Fibroblast of the aortic adventitia (primary cell): ENCODE measurements around the gene MGAT4C. TPM values are rescaled to one million over a fixed set of nuclear protein-coding genes. Genes with fewer than 3 reads are reported as not detected.

Experiments
- DNase-seq: peaks from one replicate; pipeline ENCODE4 v3.0.0-alpha.2; 2010; ENCODE audit warnings: low read depth
- H3K4me3 ChIP-seq: 2 replicates; pipeline ENCODE4 v1.5.1; 2011; ENCODE audit warnings: low read depth, mild to moderate bottlenecking, control low read depth, low read length, moderate library complexity
- total RNA-seq: library from RNA; depleted of rRNA; stranded (reverse); fragments of >200 nt; gene quantifications from 2 replicates; pipeline ENCODE4 v1.2.3, GENCODE V29; 2012; ENCODE audit warnings: low replicate concordance
- TF ChIP-seq, protein P1 (sequence below): IDR thresholded peaks from 2 replicates; pipeline ENCODE4 v1.5.1; 2011; ENCODE audit warnings: mild to moderate bottlenecking, low read length, control low read depth, inconsistent platforms; ENCODE audit not compliant: insufficient read depth

Gene MGAT4C
- total RNA-seq, 1 donor: 0.09 TPM

DNA sequence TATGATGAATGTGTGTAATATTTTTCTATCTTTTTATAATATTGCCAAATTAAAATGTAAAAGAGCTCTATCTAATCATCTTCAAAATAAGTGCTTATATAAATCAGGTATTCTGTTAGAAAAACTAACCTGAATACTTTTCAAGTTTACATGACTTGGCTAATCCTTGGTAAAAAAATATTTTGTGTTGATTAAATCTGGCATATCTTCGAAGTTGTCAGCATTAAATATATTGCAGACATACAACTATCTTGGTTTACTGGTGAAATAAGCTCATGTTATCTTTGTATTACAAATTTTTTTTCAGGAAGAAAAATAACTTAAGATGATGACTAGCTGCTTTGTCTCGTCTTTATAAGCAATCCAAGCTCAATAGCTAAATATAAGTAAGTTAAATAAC lies 39.6 kb downstream of the MGAT4C start:
- peak; percentile 69 for DNase-seq
- H3K4me3 ChIP-seq: no peak overlapping the region
- TF ChIP-seq, protein P1, sequence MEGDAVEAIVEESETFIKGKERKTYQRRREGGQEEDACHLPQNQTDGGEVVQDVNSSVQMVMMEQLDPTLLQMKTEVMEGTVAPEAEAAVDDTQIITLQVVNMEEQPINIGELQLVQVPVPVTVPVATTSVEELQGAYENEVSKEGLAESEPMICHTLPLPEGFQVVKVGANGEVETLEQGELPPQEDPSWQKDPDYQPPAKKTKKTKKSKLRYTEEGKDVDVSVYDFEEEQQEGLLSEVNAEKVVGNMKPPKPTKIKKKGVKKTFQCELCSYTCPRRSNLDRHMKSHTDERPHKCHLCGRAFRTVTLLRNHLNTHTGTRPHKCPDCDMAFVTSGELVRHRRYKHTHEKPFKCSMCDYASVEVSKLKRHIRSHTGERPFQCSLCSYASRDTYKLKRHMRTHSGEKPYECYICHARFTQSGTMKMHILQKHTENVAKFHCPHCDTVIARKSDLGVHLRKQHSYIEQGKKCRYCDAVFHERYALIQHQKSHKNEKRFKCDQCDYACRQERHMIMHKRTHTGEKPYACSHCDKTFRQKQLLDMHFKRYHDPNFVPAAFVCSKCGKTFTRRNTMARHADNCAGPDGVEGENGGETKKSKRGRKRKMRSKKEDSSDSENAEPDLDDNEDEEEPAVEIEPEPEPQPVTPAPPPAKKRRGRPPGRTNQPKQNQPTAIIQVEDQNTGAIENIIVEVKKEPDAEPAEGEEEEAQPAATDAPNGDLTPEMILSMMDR: no peak

DNA sequence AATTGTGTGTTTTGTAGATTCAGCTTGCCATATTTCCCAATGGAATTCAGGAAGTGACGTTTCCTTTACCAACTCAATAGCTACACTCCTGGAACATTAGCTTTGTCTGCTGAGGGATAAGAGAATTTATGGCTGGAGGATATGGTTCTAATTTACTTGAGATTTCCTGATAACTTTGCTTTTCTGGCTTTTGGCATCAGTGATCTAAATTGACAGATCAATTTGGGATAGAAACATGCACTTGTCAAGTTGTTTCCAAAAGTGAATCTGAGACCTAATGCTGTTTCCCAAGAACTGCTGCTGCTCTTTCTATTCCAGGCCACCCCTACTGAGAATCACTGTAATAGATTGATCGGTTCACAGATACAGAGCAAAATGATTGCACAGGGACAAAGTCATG lies 43.2 kb downstream of the MGAT4C start:
- TF ChIP-seq, protein P1: no peak
- no peak for DNase-seq
- no peak overlapping the region for H3K4me3 ChIP-seq

DNA sequence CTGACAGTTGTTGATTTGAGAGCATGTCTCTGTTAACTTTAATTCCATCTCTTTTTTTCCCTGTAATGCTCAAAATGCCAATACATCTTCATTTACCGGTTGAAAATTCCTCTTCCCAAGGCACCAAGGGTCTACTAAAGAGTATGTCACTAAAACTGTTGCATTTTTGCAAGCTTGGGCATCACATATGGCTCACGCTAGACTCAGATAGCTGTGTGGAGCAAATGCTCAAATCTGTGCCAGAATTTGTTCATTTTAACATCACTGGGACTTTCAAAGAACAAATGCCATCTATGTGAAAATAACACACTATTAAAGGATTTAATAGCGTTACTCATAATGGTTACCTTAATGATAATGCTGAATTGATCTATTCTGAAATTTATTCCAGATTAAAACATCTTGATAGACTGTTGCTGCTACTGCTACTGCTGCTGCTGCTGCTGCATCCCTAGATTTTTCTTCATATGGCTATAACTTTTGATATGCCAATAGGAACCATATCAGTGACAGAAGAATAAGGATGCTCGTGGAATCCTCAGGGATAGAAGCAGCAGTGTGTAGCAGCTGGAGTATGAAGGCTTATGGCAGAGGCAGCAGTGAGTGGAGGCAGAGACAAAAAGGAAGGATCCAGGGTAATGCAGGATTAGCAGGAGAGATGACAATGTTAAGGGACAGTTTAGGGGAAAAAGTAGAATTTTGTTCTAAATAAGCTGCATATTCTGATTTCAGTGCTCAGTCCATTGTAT lies 57.3 kb downstream of the MGAT4C start:
- no peak overlapping the region for H3K4me3 ChIP-seq
- no peak for DNase-seq
- TF ChIP-seq, protein P1: no peak

DNA sequence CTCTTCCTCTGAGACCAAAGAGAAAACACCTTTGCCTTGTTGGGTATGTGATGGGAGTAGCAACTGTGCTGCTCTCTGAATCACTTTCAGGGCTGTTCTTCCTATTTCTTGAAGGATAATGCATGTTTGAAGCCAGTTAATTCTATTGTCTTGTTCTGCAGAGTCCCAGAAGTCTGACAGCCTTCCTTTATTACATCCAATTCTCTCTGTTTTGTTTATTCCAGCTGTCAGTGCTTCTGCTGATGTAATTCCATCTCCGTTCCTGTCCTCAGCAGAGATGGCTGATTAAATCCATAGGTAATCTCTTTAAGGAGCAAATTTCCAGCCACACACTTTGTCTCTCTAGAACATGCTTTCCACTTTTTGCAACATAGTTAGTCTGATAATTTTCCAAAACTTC lies 59.7 kb downstream of the MGAT4C start:
- no peak for DNase-seq
- TF ChIP-seq, protein P1: no peak

DNA sequence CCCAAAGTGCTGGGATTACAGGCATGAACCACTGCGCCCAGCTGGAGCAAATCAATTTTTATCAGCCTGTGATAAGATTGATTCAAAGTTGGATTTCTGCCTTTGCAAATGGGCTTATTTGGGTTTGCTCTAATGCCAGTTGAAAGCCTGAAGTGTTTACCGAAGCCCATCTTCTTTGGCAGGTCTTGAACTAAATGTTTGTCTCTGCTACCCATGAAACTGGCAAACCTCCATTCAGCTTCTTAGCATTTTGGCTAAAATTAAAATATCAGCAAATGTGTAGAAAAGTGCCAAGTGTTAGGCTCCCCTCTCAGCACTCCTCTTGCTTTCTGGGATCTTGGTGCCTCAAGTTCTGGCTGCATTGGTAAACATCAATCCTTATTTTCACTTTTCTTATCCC lies 61.5 kb downstream of the MGAT4C start:
- H3K4me3 ChIP-seq: no peak overlapping the region
- DNase-seq: peak; percentile 53
- TF ChIP-seq, protein P1: no peak

More for the DNA sequence above, 59.7 kb downstream of the MGAT4C start:
- H3K4me3 ChIP-seq: no peak overlapping the region

DNA sequence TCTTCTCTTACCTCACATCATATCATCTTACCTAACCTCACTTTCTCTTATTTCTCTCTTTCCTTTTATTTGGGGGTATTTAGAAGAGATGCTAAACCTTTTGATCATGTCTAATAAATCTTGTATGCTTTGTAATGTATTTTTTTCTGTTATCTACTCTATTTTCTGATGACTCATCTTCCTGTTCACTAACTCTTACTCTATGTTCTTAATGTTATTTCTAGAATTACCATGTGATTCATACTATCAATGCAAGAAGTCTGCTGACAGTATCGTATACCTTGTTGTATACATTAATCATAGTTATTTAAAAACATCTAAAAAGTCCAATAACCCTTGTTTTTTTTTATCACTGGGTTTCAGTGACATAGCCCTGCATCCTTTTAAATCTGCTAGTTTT lies 62.3 kb downstream of the MGAT4C start:
- peak; percentile 31 for DNase-seq
- no peak overlapping the region for H3K4me3 ChIP-seq
- TF ChIP-seq, protein P1: no peak

DNA sequence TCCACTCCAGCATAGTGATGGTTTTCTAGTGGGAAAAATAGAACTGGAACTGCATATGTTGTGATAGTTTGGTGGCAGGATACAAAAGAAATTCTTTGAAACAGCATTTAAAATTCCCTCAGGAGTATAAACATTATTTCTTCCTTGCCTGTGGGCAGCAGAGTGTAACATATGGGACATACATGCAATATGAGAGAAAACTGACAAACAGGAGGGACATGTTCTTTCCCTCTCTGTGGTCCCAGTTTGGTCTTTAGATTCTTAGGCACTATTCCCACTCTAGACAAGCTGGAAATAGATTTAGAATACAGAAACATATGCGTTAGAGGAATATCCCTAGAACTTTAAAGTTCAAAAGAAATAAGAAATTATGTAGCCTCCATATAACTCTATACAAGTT lies 68.0 kb downstream of the MGAT4C start:
- TF ChIP-seq, protein P1: no peak
- H3K4me3 ChIP-seq: no peak overlapping the region
- no peak for DNase-seq
